Midbrain (tissue), 1 donor: Measurements from ENCODE around the gene MEI4.
"Not testable (repeated sequence)": the region's sequence is repeated elsewhere in the genome, so short reads cannot be mapped to it uniquely, and the experiment has no call there.

ENCODE experiments used
- DNase-seq: peaks from one replicate; lab custom pipeline; 2025; lab: John Stamatoyannopoulos, UW

MEI4 gene

DNA sequence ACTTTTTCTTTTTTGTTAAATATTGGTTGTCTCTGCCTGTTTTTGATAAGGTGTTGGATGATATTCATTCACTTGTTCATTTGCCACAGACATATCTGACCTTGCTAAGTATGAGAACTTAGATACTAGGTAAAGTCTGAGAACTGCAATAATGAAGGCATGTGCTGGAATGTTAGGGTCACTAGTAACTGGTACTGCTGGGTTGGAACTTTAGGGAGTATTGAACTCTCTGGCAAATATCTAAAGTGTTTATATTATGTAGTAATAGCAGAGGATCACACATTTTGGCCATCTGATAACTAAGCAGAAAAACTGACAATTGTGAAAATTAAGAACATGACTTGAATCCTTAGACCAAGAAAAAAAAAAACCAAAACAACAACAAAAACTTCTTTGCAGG is 162.7 kb downstream of the MEI4 start:
- no peak for DNase-seq

DNA sequence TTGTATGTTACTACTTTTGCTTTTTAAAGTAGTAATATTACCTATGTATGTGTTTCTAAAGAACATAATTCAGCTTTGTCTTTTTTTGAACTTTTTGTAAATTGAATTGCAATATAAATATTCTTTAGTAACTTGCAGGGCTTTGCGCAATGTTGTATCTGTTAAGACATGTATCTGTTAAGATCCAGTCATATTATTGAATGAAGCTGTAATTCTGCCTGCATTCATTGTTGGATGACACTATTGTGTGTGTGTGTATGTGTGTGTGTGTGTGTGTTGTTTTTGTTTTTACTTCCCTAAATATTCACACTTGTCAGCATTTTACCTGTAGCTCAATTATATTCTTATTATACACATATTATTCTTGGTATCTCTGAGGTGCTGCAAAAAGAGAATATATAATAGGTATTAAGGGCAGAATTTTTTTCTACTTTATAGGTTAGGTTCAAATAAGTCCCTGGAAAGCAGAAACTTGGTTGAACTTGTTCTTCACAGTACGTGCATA is 164.0 kb downstream of the MEI4 start:
- no peak for DNase-seq

DNA sequence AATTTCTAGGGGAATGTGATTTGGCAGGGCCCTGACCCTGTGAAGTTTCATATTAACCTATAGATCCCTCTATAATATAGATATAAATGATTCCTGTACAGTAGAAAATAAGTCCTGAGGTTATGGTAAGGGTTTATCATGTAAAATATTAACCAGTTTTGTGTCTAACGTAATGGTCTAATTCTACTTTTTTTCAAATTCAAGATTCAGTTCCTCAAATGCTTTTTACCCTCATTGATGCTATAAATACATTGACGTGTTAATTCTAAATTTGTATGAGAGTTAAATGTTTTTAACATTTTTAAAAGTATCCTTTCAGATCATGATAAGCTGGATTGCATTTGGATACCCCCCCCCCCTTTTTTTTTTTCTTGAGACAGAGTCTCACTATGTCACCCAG is 169.4 kb downstream of the MEI4 start:
- no peak for DNase-seq

DNA sequence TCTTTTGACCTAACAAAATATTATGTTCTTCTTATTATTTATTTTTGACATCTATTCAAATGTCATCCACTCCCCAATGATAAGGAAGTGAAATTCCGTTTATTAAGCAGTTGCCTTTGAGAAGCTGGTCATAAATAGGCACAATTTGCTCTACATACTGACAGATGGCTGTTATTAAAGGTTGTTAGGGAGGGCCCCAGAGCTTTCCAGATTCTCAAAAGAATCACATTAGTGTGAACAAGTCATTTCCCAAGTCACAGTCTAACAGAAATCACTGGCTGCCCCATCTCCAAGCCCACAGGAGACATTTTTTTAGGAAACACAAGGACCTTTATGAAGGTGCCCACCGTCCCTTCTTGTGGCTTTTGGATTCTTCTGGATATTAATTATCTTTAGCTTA is 172.4 kb downstream of the MEI4 start:
- DNase-seq: no peak

DNA sequence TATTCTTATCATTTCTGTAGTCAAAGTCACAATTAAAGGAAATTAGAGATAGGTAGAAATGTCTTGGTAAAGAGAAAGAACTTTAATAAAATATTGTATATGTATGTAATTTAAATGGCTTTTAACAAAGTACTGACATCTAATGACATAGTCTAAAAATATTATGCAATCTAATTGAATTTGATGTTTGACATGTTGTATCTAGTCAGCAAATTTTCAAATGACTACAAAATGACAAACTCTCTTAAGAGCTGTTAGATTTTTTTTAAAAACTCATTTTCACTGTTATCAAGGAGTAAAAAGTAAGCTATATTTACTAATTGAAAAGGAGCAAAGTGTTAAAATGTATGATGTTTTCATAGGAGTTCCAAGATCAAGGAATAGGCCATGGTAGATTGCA is 176.9 kb downstream of the MEI4 start:
- no peak for DNase-seq

DNA sequence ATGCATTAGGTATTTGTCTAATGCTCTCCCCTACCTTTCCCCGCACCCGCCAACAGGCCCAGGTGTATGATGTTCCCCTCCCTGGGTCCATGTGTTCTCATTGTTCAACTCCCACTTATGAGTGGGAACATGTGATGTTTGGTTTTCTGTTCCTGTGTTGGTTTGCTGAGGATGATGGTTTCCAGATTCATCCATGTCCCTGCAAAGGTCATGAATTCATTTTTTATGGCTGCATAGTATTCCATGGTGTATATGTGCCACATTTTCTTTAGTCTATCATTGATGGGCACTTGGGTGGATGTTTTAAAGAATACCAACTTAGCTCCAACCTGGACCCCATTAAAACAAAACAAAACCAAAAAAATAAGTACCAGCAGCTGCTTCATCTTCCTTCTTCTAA is 180.9 kb downstream of the MEI4 start:
- not testable (repeated sequence) for DNase-seq

DNA sequence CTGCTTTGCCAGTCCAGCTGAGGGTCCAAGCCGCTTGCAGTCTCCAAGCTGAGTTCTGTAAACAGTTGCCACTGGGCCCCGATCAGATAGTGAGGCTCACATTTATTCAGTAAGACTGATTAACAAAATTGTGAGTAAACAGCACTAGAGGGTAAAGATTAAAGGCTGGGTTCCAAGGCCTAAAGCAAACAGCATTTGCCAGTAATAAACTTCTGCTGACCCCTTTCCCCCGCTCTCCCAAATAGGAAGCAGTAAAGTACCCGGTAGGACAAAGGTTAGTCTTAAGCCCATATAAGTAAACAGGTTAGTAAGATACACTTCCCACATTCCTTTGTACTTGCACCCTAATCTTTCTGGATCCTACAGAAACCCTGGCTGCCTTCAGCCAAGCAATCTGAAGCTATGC is 181.8 kb downstream of the MEI4 start:
- no peak for DNase-seq

DNA sequence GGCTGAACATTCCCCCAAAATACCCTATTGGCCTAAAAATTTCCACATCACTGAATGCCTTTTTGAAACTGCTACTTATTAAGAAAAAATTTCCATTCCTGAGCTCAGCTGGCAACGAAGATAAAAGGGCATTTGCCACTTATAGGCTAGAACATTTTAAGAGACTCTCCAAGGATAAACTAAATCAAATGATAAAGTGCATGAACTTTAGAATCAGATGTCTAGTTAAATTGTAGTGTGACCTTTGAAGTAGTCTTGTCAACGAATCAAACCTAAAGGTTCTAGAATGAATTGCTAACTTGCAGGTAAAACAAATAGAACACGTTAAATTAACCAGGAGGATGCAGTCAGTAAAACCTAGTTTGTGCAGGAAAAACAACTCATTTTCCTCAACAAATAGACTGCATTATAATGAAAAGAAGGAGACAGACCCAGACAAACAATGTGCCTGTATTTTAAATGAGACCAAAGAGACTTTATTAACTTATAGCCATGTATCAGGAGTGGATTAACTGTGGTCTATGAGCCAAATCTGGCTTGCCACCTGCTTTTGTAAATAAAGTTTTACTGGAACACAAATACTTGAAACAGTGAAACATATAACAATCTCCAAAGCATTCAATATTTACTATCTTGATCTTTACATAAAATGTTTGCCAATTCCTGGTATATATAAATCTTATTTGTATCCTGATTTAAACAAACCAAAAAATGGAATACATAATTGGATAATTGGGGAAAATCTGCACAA is 184.4 kb downstream of the MEI4 start:
- no peak for DNase-seq

DNA sequence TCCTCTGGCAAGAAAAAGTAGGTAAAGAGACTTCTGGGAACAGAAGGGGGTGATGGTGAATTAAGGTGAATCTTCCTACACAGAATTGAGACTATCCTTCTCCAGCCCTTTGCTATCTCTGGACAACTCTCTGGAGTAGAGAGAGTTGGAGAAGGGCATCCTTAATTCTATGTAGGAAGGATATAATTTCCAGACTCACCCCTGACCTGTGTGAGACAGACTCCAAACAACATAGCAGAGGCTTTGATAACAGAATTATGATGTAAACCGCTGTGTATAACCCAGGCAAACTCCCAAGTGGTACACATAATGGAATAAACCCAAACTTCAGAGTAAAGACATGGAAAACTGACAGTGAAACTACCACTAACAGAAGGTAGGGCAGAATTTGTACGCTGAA is 186.5 kb downstream of the MEI4 start:
- no peak for DNase-seq

DNA sequence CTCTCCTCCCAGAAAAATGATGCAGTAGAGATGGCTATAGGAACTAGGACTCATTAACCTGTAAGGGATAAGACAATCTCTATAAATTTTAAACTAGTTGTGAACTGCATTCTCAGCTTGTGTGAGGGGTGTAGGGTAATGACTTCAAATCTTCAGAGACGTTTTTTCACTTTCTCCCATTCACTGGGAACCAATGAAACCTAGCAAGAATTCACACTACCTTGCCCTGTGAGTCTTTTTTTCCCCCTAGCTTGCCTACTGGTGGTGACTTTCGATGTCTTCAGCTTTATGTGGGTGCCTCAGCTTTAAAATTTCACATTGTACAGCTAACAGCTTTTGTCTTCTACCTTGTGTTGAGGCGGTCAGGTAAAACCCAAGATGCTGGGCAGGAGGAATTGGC is 192.0 kb downstream of the MEI4 start:
- no peak for DNase-seq

DNA sequence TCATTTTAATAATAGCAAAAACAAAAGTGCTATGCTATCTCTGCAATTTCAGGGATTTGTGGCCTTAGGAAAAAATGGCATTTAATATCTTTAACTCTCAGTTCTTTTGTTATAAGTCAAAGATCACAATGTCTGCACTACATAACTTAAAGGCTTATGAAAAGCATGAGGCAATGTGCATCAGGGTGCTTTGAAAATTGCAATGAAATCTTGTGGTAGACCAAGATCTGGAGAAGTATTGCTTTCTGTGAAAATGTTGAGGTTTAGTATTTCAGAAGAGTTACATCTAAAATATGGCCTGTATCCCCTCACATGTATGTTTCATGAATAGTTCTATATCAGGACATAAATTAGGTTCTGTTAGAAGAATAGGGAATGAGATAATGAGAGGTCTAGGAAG is 200.6 kb downstream of the MEI4 start:
- no peak for DNase-seq

DNA sequence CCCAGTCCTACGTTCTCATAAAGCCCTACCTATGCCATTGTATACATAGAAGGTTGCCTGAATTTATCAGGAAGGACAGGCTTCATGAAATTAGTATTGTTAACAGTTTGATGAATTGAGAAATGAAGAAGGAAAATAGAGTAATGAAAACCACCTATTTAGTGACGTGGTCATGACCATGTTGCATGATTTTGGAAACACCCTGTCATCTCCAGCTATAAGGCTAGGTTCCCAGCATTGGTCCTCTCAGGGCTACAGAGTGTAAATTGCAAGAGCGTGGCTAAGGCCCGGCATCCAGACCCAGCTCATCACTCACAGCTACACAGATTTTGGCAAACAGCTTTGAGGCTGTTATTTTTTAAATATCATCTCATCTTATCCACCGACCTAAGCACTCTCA is 203.6 kb downstream of the MEI4 start:
- no peak for DNase-seq

DNA sequence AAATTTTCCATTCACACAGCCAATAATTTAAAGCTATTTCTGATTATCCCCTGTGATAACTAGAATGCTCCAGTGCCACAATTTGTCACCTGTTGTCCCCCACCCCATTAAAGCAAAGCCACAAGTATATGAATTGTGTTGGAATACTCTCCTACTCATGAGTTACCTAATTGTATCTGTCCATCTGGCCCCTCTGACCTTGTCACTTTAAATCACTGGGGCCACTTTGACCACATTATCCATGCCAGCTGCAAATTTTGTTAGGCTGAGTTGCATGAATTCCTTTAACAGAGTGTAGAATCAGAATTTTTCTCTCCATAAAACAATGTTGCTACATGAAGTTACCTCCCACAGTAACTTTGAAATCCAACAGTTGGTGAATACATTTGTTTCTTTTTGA is 204.6 kb downstream of the MEI4 start:
- no peak for DNase-seq

DNA sequence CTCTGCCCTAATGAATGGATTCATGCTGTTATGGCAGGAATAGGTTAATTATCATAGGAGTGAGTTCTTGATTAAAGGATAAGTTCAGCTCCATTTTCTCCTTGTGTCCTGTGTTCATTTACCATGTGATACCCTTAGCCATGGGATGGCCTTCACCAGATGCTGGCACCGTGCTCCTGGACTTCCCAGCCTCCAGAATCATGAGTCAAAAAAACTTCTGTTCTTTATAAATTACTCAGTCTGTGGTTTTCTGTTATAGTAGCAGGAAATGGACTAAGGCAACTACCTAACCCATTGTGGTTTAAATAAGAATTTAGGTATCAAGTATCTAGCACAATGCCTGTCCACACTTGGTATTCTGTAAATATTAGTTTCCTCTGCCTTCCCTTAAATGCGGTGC is 223.5 kb downstream of the MEI4 start:
- no peak for DNase-seq

DNA sequence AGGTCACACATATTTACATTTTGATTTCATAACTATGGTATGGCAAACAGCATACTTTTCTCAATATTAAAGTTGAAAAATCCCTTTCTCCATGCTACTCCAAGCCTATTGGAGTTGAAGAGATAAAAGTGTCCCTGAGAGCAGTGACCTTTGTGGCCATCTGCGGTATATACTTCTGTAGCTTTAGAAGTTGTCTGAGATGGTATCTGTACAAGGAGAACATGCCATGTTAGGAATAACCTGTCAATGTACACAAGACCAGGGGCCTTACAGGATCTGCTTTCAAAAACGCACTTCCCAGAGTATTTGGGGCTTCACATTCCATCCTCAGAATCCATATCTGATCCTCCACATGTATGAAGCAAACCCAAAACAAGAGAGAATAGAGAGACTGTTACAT is 226.7 kb downstream of the MEI4 start:
- no peak for DNase-seq

DNA sequence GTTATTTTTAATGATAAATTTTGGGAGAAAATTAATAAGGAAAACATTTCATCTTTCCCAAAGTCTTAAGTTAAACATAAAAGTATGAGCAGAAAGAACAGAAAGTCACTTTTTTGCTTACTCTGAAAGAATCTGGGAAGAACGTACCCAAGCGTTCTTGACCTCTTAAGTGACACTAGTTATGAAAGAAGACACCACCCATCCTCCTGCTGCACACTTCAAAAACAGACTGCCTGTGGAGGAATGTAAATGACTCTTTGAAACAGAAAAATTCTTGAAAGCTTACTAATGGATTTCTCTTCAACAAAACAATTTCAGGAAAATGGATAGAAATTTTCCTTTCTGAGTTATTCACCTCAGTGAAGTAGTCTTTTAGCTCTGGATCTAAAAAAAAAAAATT is 227.7 kb downstream of the MEI4 start:
- DNase-seq: no peak

DNA sequence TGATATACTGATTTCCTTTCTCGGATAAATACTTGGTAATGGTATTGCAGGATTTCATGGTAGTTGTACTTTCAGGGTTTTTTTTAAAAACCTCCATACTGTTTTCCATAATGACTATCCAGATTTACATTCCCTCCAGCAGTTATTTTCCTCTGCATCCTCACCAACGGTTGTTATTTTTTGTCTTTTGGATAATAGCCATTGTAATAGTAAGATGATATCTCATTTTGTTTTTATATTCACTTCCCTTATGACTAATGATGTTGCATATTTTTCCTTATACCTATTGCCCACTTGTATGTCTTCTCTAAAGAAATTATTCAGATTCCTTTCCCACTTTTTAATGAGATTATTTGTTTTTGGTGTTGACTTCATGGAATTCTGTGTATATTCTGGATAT is 231.0 kb downstream of the MEI4 start:
- no peak for DNase-seq

DNA sequence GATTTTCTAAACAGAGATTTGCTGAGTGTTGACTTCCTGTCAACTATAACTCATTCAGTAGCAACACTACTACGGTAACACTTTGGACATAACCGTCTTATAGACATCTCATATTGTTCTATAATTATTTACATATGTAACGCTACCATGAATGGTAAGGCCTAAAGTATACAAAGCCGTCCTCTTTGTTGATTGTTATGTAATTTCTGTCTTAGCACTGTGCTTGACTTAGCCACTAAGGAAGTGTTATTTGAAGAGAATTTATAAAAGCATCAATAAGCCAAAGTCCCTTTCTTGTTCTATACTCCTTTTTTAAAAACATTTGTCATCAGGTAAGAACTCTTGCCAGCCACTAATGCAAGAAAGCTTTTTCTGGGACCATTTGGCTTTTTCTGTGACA is 240.6 kb downstream of the MEI4 start:
- DNase-seq: no peak

DNA sequence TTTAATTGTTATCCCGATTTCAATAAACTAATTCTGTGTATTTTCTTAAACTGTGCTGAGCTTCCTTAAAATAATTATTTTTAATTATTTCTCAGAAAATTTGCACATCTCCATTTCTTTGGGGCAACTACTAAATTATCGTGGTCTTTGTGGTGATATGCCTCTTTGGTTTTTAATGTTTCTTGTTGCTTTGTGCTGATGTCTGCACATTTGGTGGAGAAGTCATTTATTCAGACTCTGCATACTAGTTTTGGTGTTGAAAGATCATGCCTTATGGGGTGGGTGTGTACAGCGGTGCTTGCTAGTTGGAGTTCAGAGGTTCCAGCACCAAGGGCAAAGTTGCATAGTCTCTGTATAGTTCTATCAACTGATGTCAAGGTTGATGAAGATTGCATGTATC is 253.2 kb downstream of the MEI4 start:
- DNase-seq: no peak

DNA sequence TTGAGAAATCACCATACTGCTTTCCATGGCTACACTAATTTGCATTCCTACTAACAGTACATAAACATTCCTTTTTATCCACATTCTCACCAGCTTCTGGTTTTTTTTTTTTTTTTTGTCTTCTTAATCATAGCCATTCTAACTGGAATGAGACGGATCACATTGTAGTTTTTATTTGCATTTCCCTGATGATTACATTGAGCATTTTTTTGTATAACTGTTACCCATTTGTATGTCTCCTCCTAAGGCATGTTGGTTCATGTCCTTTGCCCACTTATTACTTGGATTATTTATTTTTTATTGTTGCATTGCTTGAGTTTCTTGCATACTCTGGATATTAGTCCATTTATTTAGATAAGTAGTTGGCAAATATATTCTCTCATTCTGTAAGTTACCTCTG is 258.0 kb downstream of the MEI4 start:
- DNase-seq: no peak

DNA sequence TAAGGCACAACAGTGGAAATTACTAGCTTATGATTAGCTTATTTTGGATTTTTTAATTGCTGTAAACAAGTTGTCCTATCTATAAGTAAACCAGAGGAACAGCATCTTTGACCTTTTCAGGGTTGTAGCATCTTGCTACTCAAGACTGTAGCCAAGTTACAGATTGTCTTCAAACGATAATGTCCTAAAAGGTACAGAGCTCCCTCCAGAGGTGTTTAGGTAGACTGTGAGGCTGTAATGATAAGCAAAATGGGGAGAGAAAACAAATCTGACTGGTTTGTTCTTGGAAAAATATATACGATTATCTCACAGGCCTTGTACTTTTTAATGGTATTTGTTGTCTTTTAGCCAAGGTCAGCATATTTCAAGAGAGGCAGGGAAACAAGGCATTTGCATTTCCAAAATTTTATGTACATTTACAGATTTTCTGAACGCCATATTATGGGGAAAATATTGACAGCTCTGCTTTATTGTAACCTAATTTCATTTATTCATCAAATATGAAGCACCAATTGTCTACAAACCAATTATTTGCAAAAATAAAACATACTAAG is 273.4 kb downstream of the MEI4 start:
- DNase-seq: no peak

DNA sequence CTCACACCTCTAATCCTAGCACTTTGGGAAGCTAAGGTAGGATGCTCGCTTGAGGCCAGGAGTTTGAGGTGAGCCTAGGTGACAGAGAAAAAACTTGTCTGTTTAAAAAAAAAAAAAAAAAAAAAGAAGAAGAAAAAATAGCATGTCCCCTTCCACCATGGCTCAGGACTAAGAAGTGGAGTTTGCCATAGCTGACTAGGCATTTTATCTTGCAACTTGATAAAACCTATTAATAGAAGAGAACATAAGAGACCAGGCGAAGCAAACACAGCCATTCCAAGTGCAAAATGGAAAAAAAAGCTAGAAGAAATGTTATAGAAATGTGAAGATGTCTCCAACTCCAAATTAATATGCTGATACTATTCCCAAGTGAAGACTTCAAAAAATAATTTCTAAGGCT is 277.5 kb downstream of the MEI4 start:
- DNase-seq: no peak

DNA sequence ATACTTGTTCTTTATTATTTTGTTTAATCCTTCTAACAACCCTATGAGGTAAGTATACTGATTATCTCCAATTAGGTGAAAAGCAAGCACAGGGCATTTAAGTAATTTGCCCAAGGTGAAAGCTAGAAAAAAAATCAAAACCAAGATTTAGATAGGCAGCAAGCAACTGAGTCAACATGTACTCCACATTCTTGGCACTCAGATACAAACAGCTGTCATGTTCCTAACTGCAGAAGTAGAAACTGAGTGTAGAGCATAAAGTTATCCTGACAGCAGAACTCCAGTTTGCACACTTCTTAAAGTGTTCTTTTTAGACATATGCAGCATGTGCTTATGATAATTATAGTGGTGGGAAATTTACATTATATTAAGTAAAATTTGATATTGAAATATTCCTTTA is 278.1 kb downstream of the MEI4 start:
- no peak for DNase-seq

DNA sequence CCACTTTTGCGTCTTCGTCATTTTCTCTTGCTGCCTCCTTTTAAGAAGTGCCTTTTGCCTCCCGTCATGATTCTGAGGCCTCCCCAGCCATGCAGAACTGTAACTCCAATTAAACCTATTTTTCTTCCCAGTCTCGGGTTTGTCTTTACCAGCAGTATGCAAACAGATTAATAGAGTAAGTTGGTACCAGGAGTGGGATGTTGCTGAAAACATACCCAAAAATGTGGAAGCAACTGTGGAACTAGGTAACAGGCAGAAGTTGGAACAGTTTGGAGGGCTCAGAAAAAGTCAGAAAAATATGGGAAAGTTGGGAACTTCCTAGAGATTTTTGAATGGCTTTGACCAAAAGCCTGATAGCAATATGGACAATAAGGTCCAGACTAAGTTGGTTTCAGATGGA is 309.2 kb downstream of the MEI4 start:
- DNase-seq: no peak
